Astrocyte of the spinal cord (primary cell): ENCODE results near the gene METRNL.

ENCODE experiments used
- DNase-seq: peaks from one replicate; pipeline ENCODE4 v3.0.0; 2011; ENCODE audit warnings: low read depth, low spot score
- H3K4me3 ChIP-seq: 2 replicates; pipeline ENCODE4 v1.5.1; 2011; ENCODE audit warnings: low read depth, mild to moderate bottlenecking, low read length, moderate library complexity
- in situ Hi-C: cut with HindIII; loops from 2 replicates; pipeline ENCODE4 v1.10.0; 2017; ENCODE audit warnings: low sequenced_read_pairs
- TF ChIP-seq, protein P1 (sequence below): IDR thresholded peaks from 2 replicates; pipeline ENCODE4 v1.5.1; 2012; ENCODE audit warnings: low read depth, mild to moderate bottlenecking, low read length, inconsistent platforms

METRNL gene

DNA sequence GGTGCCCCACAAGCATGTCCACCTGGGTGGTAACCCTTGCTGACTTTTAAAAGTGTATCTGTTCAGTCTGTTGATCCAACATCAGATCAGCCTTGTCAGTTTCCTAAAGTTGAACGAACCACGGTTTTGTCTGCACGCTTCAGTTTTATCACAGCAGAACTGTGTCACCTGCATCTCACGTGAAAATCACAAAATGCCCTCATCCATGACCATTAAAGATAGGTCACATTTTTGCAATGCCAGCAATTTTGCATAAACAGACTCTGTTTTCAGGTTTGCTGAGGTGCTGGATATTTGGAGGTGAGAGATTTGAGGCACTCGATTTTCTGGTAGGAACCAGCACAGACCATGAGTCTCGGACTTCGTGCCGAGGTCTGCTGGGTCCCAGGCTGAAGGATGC lies 3.0 kb downstream of the METRNL start:
- in situ Hi-C loops: no loop called here
- TF ChIP-seq, protein P1, sequence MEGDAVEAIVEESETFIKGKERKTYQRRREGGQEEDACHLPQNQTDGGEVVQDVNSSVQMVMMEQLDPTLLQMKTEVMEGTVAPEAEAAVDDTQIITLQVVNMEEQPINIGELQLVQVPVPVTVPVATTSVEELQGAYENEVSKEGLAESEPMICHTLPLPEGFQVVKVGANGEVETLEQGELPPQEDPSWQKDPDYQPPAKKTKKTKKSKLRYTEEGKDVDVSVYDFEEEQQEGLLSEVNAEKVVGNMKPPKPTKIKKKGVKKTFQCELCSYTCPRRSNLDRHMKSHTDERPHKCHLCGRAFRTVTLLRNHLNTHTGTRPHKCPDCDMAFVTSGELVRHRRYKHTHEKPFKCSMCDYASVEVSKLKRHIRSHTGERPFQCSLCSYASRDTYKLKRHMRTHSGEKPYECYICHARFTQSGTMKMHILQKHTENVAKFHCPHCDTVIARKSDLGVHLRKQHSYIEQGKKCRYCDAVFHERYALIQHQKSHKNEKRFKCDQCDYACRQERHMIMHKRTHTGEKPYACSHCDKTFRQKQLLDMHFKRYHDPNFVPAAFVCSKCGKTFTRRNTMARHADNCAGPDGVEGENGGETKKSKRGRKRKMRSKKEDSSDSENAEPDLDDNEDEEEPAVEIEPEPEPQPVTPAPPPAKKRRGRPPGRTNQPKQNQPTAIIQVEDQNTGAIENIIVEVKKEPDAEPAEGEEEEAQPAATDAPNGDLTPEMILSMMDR: no peak
- no peak for DNase-seq
- no peak overlapping the region for H3K4me3 ChIP-seq

DNA sequence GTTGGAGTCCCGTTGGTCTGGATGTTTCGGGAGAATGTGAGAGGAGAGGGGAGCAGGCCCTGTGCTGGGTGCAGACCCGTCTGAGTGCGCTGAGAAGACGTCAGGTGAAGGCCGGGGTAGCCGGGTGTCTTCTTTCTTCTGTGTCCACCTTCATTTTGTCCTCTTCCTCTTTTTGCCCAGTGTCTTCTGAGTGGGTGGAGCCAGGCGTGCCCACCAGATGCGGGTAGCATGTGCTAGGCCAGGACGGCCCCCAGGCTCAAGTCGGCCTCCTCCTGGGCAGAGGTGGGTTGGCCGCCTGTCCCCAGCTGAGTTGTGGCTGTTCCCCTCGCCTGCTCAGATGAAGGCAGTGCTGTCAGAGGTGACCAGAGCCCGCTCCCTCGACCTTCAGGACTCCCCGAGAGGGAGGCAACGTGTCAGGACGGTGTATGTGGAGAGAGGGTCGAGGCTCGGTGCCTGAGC lies 3.5 kb downstream of the METRNL start:
- H3K4me3 ChIP-seq: no peak overlapping the region
- in situ Hi-C loops: no loop called here
- no peak for DNase-seq
- TF ChIP-seq, protein P1: no peak

DNA sequence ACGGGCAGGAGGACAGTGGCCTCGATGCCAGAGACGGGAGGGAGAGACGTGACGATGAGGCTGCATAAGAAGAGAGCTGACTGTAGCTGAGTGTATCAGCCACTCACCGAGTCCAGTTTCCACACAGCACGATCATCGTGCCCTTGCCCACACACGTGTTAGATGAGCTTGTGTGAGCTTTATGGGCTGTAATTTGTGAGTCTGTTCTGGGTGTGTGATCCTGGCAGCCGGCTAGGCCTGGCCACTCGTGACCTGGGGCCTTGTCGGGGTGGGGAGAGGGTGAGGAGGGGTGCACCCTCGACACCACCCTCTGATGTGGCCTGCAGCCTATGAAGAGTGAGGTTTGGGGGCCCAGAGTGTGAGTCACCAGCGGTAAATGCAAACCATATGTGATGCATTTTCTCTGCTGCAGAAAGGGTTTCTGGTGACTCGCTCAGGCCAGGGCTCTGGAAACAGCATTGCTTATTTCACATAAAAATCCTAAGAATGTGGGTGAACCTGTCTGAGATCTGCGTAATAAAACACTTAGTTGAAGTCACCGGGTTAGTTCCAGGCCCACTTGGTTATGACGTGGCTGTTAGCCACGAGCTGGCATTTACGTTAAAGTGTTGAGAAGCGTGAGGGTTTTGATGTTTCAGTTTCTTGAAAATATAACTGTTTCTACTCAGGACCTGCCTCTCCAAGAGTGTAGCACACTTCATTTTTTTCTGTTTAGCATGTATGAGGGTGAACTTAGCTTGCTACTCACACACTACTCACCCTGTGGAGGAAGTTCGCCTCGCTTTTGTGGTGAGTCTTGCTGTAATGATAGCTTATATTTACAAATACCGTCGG lies 4.2 kb downstream of the METRNL start:
- no peak overlapping the region for H3K4me3 ChIP-seq
- in situ Hi-C loops: no loop called here
- TF ChIP-seq, protein P1: no peak
- DNase-seq: peak; percentile 98

GRCh38 chr17:83084214-83084613 lies 4.8 kb downstream of the METRNL start:
- TF ChIP-seq, protein P1: no peak
- H3K4me3 ChIP-seq: no peak overlapping the region
- in situ Hi-C loops: no loop called here
- no peak for DNase-seq

GRCh38 chr17:83084621-83085056 lies 5.2 kb downstream of the METRNL start:
- in situ Hi-C loops: no loop called here
- TF ChIP-seq, protein P1: no peak
- DNase-seq: no peak
- H3K4me3 ChIP-seq: no peak overlapping the region

DNA sequence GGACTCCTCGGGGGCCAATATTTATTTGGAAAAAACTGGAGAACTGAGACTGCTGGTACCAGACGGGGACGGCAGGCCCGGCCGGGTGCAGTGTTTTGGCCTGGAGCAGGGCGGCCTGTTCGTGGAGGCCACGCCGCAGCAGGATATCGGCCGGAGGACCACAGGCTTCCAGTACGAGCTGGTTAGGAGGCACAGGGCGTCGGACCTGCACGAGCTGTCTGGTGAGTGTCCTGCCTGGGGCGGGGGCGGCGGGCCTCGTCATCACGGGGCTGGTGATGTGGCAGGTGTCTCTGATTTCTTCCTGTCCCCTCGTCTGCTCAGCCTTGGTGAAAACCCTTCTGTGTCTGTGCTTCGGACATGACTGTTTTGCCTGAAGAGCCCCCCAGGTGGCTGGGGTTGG lies 5.7 kb downstream of the METRNL start:
- TF ChIP-seq, protein P1: no peak
- no peak for DNase-seq
- in situ Hi-C loops: no loop called here
- H3K4me3 ChIP-seq: no peak overlapping the region
